Neuronal stem cell (in vitro differentiated cells): ENCODE results near the gene FAIM2.
A peak's percentile ranks its signal among the peaks of the same experiment; 100 is the strongest.

Source experiments
- DNase-seq: peaks from one replicate; pipeline ENCODE4 v3.0.0-alpha.2; 2013; ENCODE audit warnings: low spot score
- H2AFZ ChIP-seq: one replicate; pipeline ENCODE4 v1.6.1; 2013; ENCODE audit warnings: mild to moderate bottlenecking, low read length, inconsistent platforms
- H2AK5ac ChIP-seq: 2 replicates; pipeline ENCODE4 v1.6.1; 2013; ENCODE audit warnings: low read depth, mild to moderate bottlenecking, inconsistent platforms, low read length, moderate library complexity, mixed read lengths
- H2BK120ac ChIP-seq: 2 replicates; pipeline ENCODE4 v1.6.1; 2013; ENCODE audit warnings: low read depth, mild to moderate bottlenecking, inconsistent platforms, low read length, moderate library complexity, mixed read lengths
- H2BK12ac ChIP-seq: one replicate; pipeline ENCODE4 v1.6.1; 2013; ENCODE audit warnings: low read length, inconsistent platforms
- H2BK15ac ChIP-seq: 2 replicates; pipeline ENCODE4 v1.6.1; 2013; ENCODE audit warnings: mild to moderate bottlenecking, low read length, inconsistent platforms, mixed read lengths
- H2BK5ac ChIP-seq: one replicate; pipeline ENCODE4 v1.6.1; 2013; ENCODE audit warnings: inconsistent platforms, mild to moderate bottlenecking, low read length, moderate library complexity
- H3K14ac ChIP-seq: one replicate; pipeline ENCODE4 v1.6.1; 2013; ENCODE audit warnings: low read length, inconsistent platforms
- H3K18ac ChIP-seq: 2 replicates; pipeline ENCODE4 v1.6.1; 2013; ENCODE audit warnings: low read length, inconsistent platforms
- H3K23ac ChIP-seq: 2 replicates; pipeline ENCODE4 v1.6.1; 2013; ENCODE audit warnings: low read depth, mild to moderate bottlenecking, mixed read lengths, low read length, inconsistent platforms; ENCODE audit not compliant: poor library complexity
- H3K27ac ChIP-seq: replicated peaks from 3 replicates; pipeline ENCODE4 v1.5.1; 2013; ENCODE audit warnings: low read length, inconsistent platforms
- H3K27me3 ChIP-seq, 3 experiments: 2 replicates each; pipeline ENCODE4 v1.6.1; 2013; ENCODE audit warnings: low read length in 3 of 3, mild to moderate bottlenecking in 2 of 3, inconsistent platforms in 1 of 3, low read depth in 1 of 3, mixed read lengths in 1 of 3, moderate library complexity in 1 of 3; ENCODE audit not compliant: control insufficient read depth in 3 of 3, insufficient read depth in 3 of 3
- H3K36me3 ChIP-seq, 2 donors: replicated peaks in 1 of 2; 2 replicates each; pipeline ENCODE4 v1.6.1; 2013; ENCODE audit warnings: low read length in 2 of 2; ENCODE audit not compliant: control insufficient read depth in 2 of 2, insufficient read depth in 2 of 2
- H3K4ac ChIP-seq: 2 replicates; pipeline ENCODE4 v1.6.1; 2013; ENCODE audit warnings: inconsistent platforms, mild to moderate bottlenecking, low read length, moderate library complexity
- H3K4me1 ChIP-seq, 2 donors: 1 replicate in 1 of 2; 2 replicates in 1 of 2; pipeline ENCODE4 v1.6.1; 2013; ENCODE audit warnings: low read length in 2 of 2, low read depth in 1 of 2; ENCODE audit not compliant: control insufficient read depth in 2 of 2, insufficient read depth in 1 of 2
- H3K4me2 ChIP-seq: one replicate; pipeline ENCODE4 v1.6.1; 2013; ENCODE audit warnings: mild to moderate bottlenecking, low read length, inconsistent platforms; ENCODE audit not compliant: insufficient read depth, poor library complexity, severe bottlenecking
- H3K4me3 ChIP-seq, 2 donors: 2 replicates each; pipeline ENCODE4 v1.5.1; 2013; ENCODE audit warnings: low read length in 2 of 2, mild to moderate bottlenecking in 2 of 2, inconsistent platforms in 1 of 2, moderate library complexity in 1 of 2
- H3K79me1 ChIP-seq: one replicate; pipeline ENCODE4 v1.6.1; 2013; ENCODE audit warnings: low read depth, mild to moderate bottlenecking, inconsistent platforms, low read length, moderate library complexity
- H3K9ac ChIP-seq: one replicate; pipeline ENCODE4 v1.6.1; 2013; ENCODE audit warnings: mild to moderate bottlenecking, low read depth, low read length, inconsistent platforms; ENCODE audit not compliant: poor library complexity
- H3K9me3 ChIP-seq, 2 donors: replicated peaks in 1 of 2; 2 replicates each; pipeline versions ENCODE3 to v1.6.1; 2013; ENCODE audit warnings: low read length in 2 of 2, mild to moderate bottlenecking in 2 of 2, inconsistent platforms in 1 of 2, low read depth in 1 of 2, mixed read lengths in 1 of 2, moderate library complexity in 1 of 2; ENCODE audit not compliant: control insufficient read depth in 2 of 2, insufficient read depth in 1 of 2
- H4K8ac ChIP-seq: one replicate; pipeline ENCODE4 v1.6.1; 2013; ENCODE audit warnings: low read depth, mild to moderate bottlenecking, inconsistent platforms, low read length, moderate library complexity
- H4K91ac ChIP-seq: one replicate; pipeline ENCODE4 v1.6.1; 2013; ENCODE audit warnings: low read length, low read depth, mild to moderate bottlenecking, inconsistent platforms; ENCODE audit not compliant: poor library complexity
- WGBS, 2 donors: extraction: QIAGEN DNeasy Blood & Tissue Kit; methylation state at CpG; one replicate each; pipeline ENCODE4 v1.1.7; 2013; ENCODE audit warnings: missing lambda C conversion rate in 2 of 2, mixed read lengths in 1 of 2; ENCODE audit not compliant: insufficient read length in 2 of 2, insufficient replicate concordance in 1 of 2; ENCODE audit errors: extremely low coverage in 2 of 2; 5-methylcytosine and 5-hydroxymethylcytosine counted together

The FAIM2 gene

DNA sequence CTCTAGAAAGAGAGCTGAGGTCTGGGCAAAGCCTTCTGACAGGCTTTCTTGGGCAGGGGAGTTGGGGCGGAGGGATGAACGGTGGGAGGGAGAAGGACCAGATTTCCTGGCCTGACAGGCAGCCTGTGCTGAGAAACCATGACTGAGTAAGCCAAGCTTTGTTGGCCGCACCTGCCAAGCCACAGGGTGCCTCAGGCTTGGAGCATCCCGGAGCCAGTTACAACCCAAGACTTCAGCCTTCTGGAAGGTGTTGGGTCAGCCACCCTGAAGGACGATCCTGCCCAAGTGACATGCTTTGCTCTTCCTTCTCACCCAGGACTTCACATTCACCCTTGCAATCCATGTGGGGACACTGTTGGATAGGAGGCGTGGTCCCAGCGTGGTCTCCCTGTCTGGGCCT is 25.9 kb upstream of the FAIM2 start:
- Histone ChIP-seq H2AFZ (no peak overlapping the region), H3K4ac (no peak overlapping the region), H2BK15ac (no peak overlapping the region), H3K27ac (no peak overlapping the region), H3K9ac (no peak overlapping the region), H4K91ac (no peak overlapping the region), H3K36me3 (no peaks in the 10 kb centered on the region), H3K4me1 (peaks cover 0 to 2% of the 10 kb centered on the region in 2 donors), H3K4me3 (peak overlapping the region in 1 of 2 donors; percentile 23), H3K79me1 (peaks cover 2% of the 10 kb centered on the region), H3K4me2 (no peak overlapping the region), H3K9me3 (peaks cover 0 to 2% of the 10 kb centered on the region in 2 donors), H2BK5ac (no peak overlapping the region), H4K8ac (no peak overlapping the region), H3K27me3 (peaks cover 0 to 22% (median 0%) of the 10 kb centered on the region in 3 experiments), H2AK5ac (no peak overlapping the region), H3K23ac (no peak overlapping the region), H3K18ac (no peak overlapping the region), H3K14ac (no peak overlapping the region), H2BK120ac (no peak overlapping the region), H2BK12ac (no peak overlapping the region)
- no peak for DNase-seq
- no CpG with 5 or more reads among the region's 7 CpGs for WGBS, 2 donors

DNA sequence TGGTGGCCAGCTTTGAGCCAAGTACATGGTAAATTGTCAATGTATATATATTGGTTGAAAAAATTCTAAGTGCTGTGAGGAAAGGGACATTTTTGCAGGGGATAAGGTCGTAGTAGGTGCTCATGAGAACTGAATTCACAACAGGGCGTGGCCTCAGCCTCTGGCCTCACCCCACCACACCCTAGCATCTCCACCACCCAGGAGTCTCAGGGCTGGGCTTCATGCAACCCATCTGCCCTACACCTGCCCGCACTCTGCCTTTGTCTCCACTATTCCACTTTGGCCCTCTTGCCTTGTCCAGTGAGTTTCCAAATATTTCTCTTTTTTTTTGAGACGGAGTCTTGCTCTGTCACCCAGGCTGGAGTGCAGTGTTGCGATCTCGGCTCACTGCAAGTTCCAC is 24.8 kb upstream of the FAIM2 start:
- H3K23ac ChIP-seq, result no peak overlapping the region
- peaks cover 0 to 22% (median 0%) of the 10 kb centered on the region in 3 experiments for H3K27me3 ChIP-seq
- H3K9ac ChIP-seq, result no peak overlapping the region
- H2BK120ac ChIP-seq, result peak overlapping the region; percentile 76
- peaks cover 2% of the 10 kb centered on the region for H3K79me1 ChIP-seq
- H3K36me3 ChIP-seq, result no peaks in the 10 kb centered on the region
- peaks cover 0 to 2% of the 10 kb centered on the region in 2 donors for H3K4me1 ChIP-seq
- WGBS, 2 donors, result no CpG with 5 or more reads among the region's 6 CpGs
- H3K4me2 ChIP-seq, result no peak overlapping the region
- H3K4ac ChIP-seq, result no peak overlapping the region
- H3K4me3 ChIP-seq, result no peak overlapping the region
- H3K9me3 ChIP-seq, result peaks cover 0 to 2% of the 10 kb centered on the region in 2 donors
- H2BK15ac ChIP-seq, result no peak overlapping the region
- no peak overlapping the region for H3K27ac ChIP-seq
- no peak overlapping the region for H3K18ac ChIP-seq
- no peak overlapping the region for H3K14ac ChIP-seq
- no peak overlapping the region for H2AFZ ChIP-seq
- DNase-seq, result no peak
- no peak overlapping the region for H4K8ac ChIP-seq
- H2BK12ac ChIP-seq, result no peak overlapping the region
- no peak overlapping the region for H2AK5ac ChIP-seq
- H4K91ac ChIP-seq, result no peak overlapping the region
- no peak overlapping the region for H2BK5ac ChIP-seq

DNA sequence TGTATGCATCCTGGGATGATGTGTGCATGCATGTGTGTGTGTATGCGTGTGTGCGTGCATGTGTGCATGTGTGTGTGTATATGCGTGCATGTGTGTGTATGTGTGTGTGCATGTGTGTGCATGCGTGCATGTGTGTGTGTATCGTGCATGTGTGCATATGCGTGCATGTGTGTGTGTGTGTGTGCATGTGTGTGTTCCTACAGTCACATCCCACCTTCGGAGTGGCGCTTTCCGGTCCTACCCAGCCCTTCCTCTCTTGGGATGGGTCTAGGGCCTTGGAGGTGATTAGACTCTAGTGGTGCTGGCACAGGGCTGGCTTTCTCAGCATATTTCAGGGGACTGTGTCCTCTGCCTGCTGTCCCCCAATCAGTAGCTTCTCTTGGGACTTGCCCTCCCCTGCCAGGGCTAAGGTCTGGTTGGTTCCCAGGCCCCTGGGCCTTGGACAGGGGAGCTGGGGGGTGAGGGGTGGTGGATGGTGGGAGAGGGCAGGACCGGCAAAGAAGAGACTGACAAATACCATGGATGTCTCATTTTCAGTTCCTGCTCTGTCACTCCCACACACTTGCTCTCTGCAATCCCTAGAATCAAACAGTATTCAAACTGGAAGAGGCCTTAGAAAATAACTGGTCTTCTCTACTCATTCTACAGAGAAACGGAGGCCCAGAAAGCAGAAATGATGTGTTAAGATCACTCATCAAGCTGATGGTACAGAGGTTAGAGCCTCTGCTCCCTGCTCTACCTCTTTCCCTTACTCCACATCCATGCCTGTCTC is 21.9 kb upstream of the FAIM2 start:
- no peak for DNase-seq
- peaks cover 0 to 2% of the 10 kb centered on the region in 2 donors for H3K4me1 ChIP-seq
- WGBS, 2 donors, result no CpG with 5 or more reads among the region's 11 CpGs
- peak overlapping the region; percentile 76 for H3K9ac ChIP-seq
- peak overlapping the region in 1 of 2 donors; percentile 62 for H3K4me3 ChIP-seq
- no peak overlapping the region for H3K27ac ChIP-seq
- no peak overlapping the region for H4K91ac ChIP-seq
- H3K27me3 ChIP-seq, result peaks cover 0 to 35% (median 0%) of the 10 kb centered on the region in 3 experiments
- no peaks in the 10 kb centered on the region for H3K36me3 ChIP-seq
- H3K4me2 ChIP-seq, result no peak overlapping the region
- peak overlapping the region; percentile 97 for H3K14ac ChIP-seq
- peaks cover 2% of the 10 kb centered on the region for H3K79me1 ChIP-seq
- no peak overlapping the region for H2AK5ac ChIP-seq
- no peak overlapping the region for H2BK15ac ChIP-seq
- H2AFZ ChIP-seq, result no peak overlapping the region
- H3K4ac ChIP-seq, result no peak overlapping the region
- H2BK120ac ChIP-seq, result no peak overlapping the region
- no peak overlapping the region for H2BK12ac ChIP-seq
- no peak overlapping the region for H2BK5ac ChIP-seq
- no peak overlapping the region for H4K8ac ChIP-seq
- H3K23ac ChIP-seq, result peak overlapping the region; percentile 98
- peaks cover 0 to 2% of the 10 kb centered on the region in 2 donors for H3K9me3 ChIP-seq
- H3K18ac ChIP-seq, result peak overlapping the region; percentile 23

DNA sequence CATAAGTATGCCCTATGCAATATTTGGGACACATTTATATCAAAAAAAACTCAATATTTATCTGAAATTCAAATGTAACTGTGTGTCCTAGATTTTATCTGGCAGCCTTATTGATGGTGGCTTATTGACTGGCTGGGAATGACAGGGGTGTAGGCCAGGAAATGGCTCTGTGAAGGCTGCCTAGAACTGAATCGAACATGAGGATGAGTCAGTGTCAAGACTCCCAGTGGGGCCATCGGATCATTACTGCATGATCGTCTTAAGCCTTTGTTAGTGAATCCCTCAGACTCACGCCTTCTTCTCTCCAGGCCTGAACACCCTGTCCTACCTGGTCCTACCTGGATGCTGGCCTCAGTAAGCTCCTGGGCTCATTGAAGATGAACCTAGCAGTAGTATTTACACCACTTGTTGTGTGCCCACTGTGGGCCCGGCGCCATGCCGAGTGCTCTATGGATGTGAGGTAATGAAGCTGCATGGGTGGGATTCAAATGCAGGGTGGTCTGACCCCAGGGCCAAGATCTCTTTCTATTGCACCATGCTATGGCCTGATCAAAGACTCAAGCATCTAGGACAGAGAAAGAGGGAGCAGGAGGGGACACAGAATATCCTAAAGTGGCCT is 21.0 kb upstream of the FAIM2 start:
- H3K36me3 ChIP-seq, result no peaks in the 10 kb centered on the region
- WGBS, 2 donors, result no CpG with 5 or more reads among the region's 7 CpGs
- H3K4me2 ChIP-seq, result no peak overlapping the region
- H2AFZ ChIP-seq, result no peak overlapping the region
- H4K91ac ChIP-seq, result no peak overlapping the region
- H3K4me1 ChIP-seq, result peaks cover 0 to 2% of the 10 kb centered on the region in 2 donors
- no peak overlapping the region for H2BK5ac ChIP-seq
- no peak overlapping the region for H3K4ac ChIP-seq
- no peak overlapping the region for H3K27ac ChIP-seq
- H3K14ac ChIP-seq, result no peak overlapping the region
- H3K4me3 ChIP-seq, result no peak overlapping the region
- peaks cover 0 to 2% of the 10 kb centered on the region in 2 donors for H3K9me3 ChIP-seq
- H2BK120ac ChIP-seq, result no peak overlapping the region
- H3K23ac ChIP-seq, result no peak overlapping the region
- peaks cover 0 to 34% (median 0%) of the 10 kb centered on the region in 3 experiments for H3K27me3 ChIP-seq
- H3K9ac ChIP-seq, result no peak overlapping the region
- peaks cover 2% of the 10 kb centered on the region for H3K79me1 ChIP-seq
- H3K18ac ChIP-seq, result no peak overlapping the region
- no peak overlapping the region for H2BK15ac ChIP-seq
- H2AK5ac ChIP-seq, result no peak overlapping the region
- DNase-seq, result no peak
- no peak overlapping the region for H4K8ac ChIP-seq
- no peak overlapping the region for H2BK12ac ChIP-seq
